ENCODE data around the gene GDAP2.

The GDAP2 gene

DNA sequence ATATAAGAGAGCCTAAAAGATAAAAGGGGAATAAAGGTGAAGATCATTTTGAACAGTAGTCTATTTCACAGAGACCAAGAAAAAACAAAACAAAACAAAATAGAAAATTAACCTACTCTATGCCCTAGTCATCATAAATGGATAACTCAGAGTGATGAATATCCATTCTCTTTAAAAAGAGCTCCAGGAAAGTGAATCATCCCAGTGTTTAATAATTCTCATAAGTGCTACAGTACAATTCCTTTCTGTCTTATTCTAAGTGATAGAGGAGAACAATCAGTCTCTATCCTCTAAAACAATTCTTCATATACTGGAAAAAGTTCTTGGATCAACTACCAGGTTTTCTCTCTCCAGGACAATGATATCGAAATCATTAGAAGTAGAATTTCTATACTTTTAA is 45.8 kb downstream of the GDAP2 start:
- Histone ChIP-seq H3K36me3 (ENCODE audit: control insufficient read depth in 1 of 2, insufficient read depth in 2 of 2, low read length in 2 of 2) (peaks cover 7 to 50% of the 10 kb centered on the region in 2 donors), H3K9ac (ENCODE audit: low read depth in 1 of 2, low read length in 2 of 2) (no peak overlapping the region), H3K27ac (ENCODE audit: low read depth, low read length) (no peak overlapping the region), H3K27me3 (ENCODE audit: control insufficient read depth in 1 of 2, insufficient read depth in 2 of 2, low read length in 2 of 2) (no peaks in the 10 kb centered on the region), H3K4me1 (ENCODE audit: control insufficient read depth in 1 of 2, insufficient read depth in 2 of 2, low read length in 2 of 2) (no peaks in the 10 kb centered on the region), H3K4me3 (ENCODE audit: low read depth in 1 of 2, low read length in 2 of 2) (no peak overlapping the region), H3K9me3 (ENCODE audit: control insufficient read depth in 1 of 2, low read length in 2 of 2) (no peaks in the 10 kb centered on the region)

DNA sequence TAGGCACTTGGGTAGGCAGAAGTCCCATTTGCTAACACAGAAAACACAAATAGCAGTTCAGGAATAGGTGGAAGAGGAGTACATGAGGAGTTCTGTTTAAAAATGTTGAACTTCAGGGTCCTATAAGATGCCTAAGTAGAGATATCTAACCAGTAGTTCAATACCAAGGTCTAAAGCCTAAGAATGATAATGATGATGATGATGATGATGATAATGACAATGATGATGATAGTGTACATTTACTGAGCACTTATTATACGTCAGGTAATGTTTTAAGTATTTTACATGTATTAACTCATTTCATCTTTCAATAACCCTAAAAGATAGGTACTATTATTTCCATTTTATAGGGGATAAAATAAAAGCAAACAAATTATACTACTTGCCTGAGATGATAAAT is 50.1 kb downstream of the GDAP2 start:
- no peaks in the 10 kb centered on the region for H3K4me1 ChIP-seq (ENCODE audit: control insufficient read depth in 1 of 2, insufficient read depth in 2 of 2, low read length in 2 of 2)
- peaks cover 36 to 82% of the 10 kb centered on the region in 2 donors for H3K36me3 ChIP-seq (ENCODE audit: control insufficient read depth in 1 of 2, insufficient read depth in 2 of 2, low read length in 2 of 2)
- no peaks in the 10 kb centered on the region for H3K9me3 ChIP-seq (ENCODE audit: control insufficient read depth in 1 of 2, low read length in 2 of 2)
- no peak overlapping the region for H3K9ac ChIP-seq (ENCODE audit: low read depth in 1 of 2, low read length in 2 of 2)
- H3K27me3 ChIP-seq (ENCODE audit: control insufficient read depth in 1 of 2, insufficient read depth in 2 of 2, low read length in 2 of 2), result no peaks in the 10 kb centered on the region
- no peak overlapping the region for H3K27ac ChIP-seq (ENCODE audit: low read depth, low read length)
- no peak overlapping the region for H3K4me3 ChIP-seq (ENCODE audit: low read depth in 1 of 2, low read length in 2 of 2)

DNA sequence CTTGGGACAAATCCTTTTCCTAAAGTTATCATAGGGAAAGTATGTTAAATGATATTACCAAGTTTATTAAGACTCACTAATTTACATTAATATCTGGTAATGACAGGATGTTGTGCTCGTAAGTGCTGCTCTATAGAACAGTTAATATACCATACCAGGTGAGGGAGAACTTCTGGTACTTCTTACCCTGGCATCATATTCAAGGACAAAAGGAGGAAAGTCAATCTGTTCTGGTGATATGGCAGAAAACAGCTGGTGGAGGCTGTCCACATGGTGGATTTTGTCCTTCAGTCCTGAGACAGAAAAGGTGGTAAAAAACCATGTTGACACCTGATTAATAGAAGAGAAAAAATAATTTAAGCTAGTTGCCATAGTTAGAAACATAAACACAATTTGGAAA is 51.6 kb downstream of the GDAP2 start:
- H3K9ac ChIP-seq (ENCODE audit: low read depth in 1 of 2, low read length in 2 of 2), result no peak overlapping the region

DNA sequence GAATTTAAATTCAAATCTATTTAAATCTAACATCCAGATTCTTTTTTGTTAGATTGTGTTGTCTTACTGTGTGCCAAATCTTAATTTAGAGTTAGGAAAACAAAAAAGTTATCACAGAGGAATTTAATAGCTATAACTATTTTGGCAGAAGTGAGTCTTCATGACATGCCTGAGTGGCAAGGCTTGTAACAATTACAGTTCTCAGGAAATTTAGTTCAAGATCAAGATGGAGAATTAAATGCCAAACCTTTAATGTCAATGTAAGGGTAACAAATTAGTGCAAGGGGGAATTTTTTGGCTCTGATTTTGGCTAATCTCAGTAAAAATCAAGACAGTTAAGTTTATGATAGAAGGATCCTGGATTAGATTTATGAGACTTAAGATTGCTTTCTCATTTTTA is 58.4 kb downstream of the GDAP2 start:
- no peaks in the 10 kb centered on the region for H3K9me3 ChIP-seq (ENCODE audit: control insufficient read depth in 1 of 2, low read length in 2 of 2)
- no peak overlapping the region for H3K9ac ChIP-seq (ENCODE audit: low read depth in 1 of 2, low read length in 2 of 2)
- H3K4me1 ChIP-seq (ENCODE audit: control insufficient read depth in 1 of 2, insufficient read depth in 2 of 2, low read length in 2 of 2), result no peaks in the 10 kb centered on the region
- H3K27me3 ChIP-seq (ENCODE audit: control insufficient read depth in 1 of 2, insufficient read depth in 2 of 2, low read length in 2 of 2), result no peaks in the 10 kb centered on the region
- peaks cover 37 to 54% of the 10 kb centered on the region in 2 donors for H3K36me3 ChIP-seq (ENCODE audit: control insufficient read depth in 1 of 2, insufficient read depth in 2 of 2, low read length in 2 of 2)
- H3K27ac ChIP-seq (ENCODE audit: low read depth, low read length), result no peak overlapping the region
- H3K4me3 ChIP-seq (ENCODE audit: low read depth in 1 of 2, low read length in 2 of 2), result no peak overlapping the region

More for the DNA sequence above, 51.6 kb downstream of the GDAP2 start:
- Histone ChIP-seq H3K27ac (ENCODE audit: low read depth, low read length) (no peak overlapping the region), H3K9me3 (ENCODE audit: control insufficient read depth in 1 of 2, low read length in 2 of 2) (no peaks in the 10 kb centered on the region), H3K36me3 (ENCODE audit: control insufficient read depth in 1 of 2, insufficient read depth in 2 of 2, low read length in 2 of 2) (peaks cover 36 to 77% of the 10 kb centered on the region in 2 donors), H3K4me3 (ENCODE audit: low read depth in 1 of 2, low read length in 2 of 2) (no peak overlapping the region), H3K27me3 (ENCODE audit: control insufficient read depth in 1 of 2, insufficient read depth in 2 of 2, low read length in 2 of 2) (no peaks in the 10 kb centered on the region), H3K4me1 (ENCODE audit: control insufficient read depth in 1 of 2, insufficient read depth in 2 of 2, low read length in 2 of 2) (no peaks in the 10 kb centered on the region)

DNA sequence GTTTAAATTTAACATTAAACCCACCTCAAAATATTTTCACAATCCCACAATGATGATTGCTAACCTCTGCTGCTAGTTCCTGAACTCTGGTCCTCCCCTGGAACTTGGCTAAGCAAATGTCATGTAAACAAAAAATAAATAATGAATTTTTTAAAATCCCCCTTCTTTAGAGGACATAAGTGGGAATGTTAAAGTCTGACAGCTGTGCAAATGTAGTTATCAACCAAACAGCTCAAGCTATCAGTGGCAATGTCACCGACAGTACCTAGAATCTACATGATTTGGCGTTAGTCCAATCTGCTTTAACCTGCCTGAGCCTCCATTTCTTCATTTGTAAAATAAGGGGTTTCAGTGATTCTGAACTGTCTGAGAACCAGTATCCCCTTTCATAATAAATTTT is 67.7 kb downstream of the GDAP2 start:
- Histone ChIP-seq H3K27me3 (ENCODE audit: control insufficient read depth in 1 of 2, insufficient read depth in 2 of 2, low read length in 2 of 2) (no peaks in the 10 kb centered on the region), H3K4me3 (ENCODE audit: low read depth in 1 of 2, low read length in 2 of 2) (no peak overlapping the region), H3K4me1 (ENCODE audit: control insufficient read depth in 1 of 2, insufficient read depth in 2 of 2, low read length in 2 of 2) (no peaks in the 10 kb centered on the region), H3K36me3 (ENCODE audit: control insufficient read depth in 1 of 2, insufficient read depth in 2 of 2, low read length in 2 of 2) (peaks cover 7 to 11% of the 10 kb centered on the region in 2 donors), H3K9me3 (ENCODE audit: control insufficient read depth in 1 of 2, low read length in 2 of 2) (no peaks in the 10 kb centered on the region), H3K27ac (ENCODE audit: low read depth, low read length) (no peak overlapping the region), H3K9ac (ENCODE audit: low read depth in 1 of 2, low read length in 2 of 2) (no peak overlapping the region)

DNA sequence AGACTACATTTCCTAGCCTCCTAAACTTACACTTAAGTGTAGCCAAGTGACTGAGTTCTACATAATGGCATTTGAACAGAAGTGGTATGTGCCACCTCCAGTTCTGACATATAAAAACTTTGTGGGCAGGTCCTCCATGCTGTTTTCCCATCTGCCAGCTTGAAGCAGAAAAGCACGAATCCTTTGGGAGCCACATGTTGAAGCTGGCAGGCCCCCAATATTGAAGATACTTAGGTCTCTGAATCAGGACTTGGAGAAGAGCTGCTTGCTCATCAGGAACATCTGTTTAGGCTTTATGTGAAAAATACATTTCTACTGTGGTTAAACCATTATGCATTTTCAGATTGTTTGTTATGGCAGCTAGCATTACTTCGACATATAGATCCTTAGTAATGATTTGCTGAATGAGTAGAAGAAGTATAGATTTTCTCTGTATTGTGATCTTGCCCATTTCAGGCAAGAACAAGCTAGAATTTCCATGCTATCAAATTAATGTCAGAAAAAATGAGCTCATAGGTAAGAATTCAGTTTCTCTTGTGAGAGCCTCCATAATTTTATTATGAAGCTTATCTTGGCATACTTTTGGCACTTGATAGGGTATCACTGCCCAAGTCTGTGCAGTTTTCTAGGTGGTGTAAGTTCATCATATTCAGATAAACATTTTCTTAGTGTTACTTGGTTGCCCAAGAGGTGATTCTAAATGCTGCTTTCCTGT is 68.4 kb downstream of the GDAP2 start:
- Histone ChIP-seq H3K9ac (ENCODE audit: low read depth in 1 of 2, low read length in 2 of 2) (no peak overlapping the region), H3K4me3 (ENCODE audit: low read depth in 1 of 2, low read length in 2 of 2) (no peak overlapping the region), H3K27ac (ENCODE audit: low read depth, low read length) (no peak overlapping the region), H3K36me3 (ENCODE audit: control insufficient read depth in 1 of 2, insufficient read depth in 2 of 2, low read length in 2 of 2) (peaks cover 2 to 5% of the 10 kb centered on the region in 2 donors), H3K9me3 (ENCODE audit: control insufficient read depth in 1 of 2, low read length in 2 of 2) (no peaks in the 10 kb centered on the region), H3K4me1 (ENCODE audit: control insufficient read depth in 1 of 2, insufficient read depth in 2 of 2, low read length in 2 of 2) (no peaks in the 10 kb centered on the region), H3K27me3 (ENCODE audit: control insufficient read depth in 1 of 2, insufficient read depth in 2 of 2, low read length in 2 of 2) (no peaks in the 10 kb centered on the region)

DNA sequence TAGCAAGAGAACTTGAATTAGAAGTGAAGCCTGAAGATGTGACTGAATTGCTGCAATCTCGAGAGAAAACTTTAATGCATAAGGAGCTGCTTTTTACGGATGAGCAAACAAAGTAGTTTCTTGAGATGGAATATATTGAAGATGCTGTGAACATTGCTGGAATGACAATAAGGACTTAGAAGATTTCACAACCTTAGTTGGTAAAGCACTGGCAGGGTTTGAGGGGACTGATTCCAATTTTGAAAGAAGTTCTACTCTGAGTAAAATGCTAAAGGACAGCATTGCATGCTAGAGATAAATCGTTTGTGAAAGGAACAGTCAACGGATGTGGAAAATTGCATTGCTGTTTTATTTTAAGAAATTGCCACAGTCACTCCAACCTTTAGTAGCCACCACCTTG is 69.5 kb downstream of the GDAP2 start:
- H3K9ac ChIP-seq (ENCODE audit: low read depth in 1 of 2, low read length in 2 of 2), result no peak overlapping the region
- no peaks in the 10 kb centered on the region for H3K9me3 ChIP-seq (ENCODE audit: control insufficient read depth in 1 of 2, low read length in 2 of 2)
- no peak overlapping the region for H3K4me3 ChIP-seq (ENCODE audit: low read depth in 1 of 2, low read length in 2 of 2)

DNA sequence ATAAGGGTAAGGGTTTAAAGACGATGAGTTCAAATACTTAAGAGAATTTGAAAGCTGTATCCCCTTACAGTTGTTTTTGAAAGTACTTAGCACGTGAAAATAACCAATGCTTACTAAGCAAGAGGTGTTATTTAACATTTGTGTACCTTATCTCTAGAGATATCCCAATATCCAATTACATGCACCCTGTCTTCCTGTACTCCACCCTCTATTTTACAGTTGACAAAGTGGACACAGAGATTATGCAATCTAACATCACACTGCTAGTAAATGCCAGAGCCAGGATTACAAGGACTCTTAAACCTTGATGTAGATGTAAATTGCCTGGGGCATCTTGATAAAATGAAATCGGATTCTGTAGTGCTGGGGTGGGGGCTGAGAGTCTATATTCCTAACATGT is 72.0 kb downstream of the GDAP2 start:
- no peak overlapping the region for H3K4me3 ChIP-seq (ENCODE audit: low read depth in 1 of 2, low read length in 2 of 2)
- H3K9me3 ChIP-seq (ENCODE audit: control insufficient read depth in 1 of 2, low read length in 2 of 2), result no peaks in the 10 kb centered on the region
- peaks cover 0 to 4% of the 10 kb centered on the region in 2 donors for H3K36me3 ChIP-seq (ENCODE audit: control insufficient read depth in 1 of 2, insufficient read depth in 2 of 2, low read length in 2 of 2)
- H3K27ac ChIP-seq (ENCODE audit: low read depth, low read length), result no peak overlapping the region
- H3K27me3 ChIP-seq (ENCODE audit: control insufficient read depth in 1 of 2, insufficient read depth in 2 of 2, low read length in 2 of 2), result no peaks in the 10 kb centered on the region
- H3K4me1 ChIP-seq (ENCODE audit: control insufficient read depth in 1 of 2, insufficient read depth in 2 of 2, low read length in 2 of 2), result no peaks in the 10 kb centered on the region
- H3K9ac ChIP-seq (ENCODE audit: low read depth in 1 of 2, low read length in 2 of 2), result no peak overlapping the region

More for the DNA sequence above, 69.5 kb downstream of the GDAP2 start:
- no peaks in the 10 kb centered on the region for H3K36me3 ChIP-seq (ENCODE audit: control insufficient read depth in 1 of 2, insufficient read depth in 2 of 2, low read length in 2 of 2)
- no peaks in the 10 kb centered on the region for H3K4me1 ChIP-seq (ENCODE audit: control insufficient read depth in 1 of 2, insufficient read depth in 2 of 2, low read length in 2 of 2)
- no peak overlapping the region for H3K27ac ChIP-seq (ENCODE audit: low read depth, low read length)
- no peaks in the 10 kb centered on the region for H3K27me3 ChIP-seq (ENCODE audit: control insufficient read depth in 1 of 2, insufficient read depth in 2 of 2, low read length in 2 of 2)

DNA sequence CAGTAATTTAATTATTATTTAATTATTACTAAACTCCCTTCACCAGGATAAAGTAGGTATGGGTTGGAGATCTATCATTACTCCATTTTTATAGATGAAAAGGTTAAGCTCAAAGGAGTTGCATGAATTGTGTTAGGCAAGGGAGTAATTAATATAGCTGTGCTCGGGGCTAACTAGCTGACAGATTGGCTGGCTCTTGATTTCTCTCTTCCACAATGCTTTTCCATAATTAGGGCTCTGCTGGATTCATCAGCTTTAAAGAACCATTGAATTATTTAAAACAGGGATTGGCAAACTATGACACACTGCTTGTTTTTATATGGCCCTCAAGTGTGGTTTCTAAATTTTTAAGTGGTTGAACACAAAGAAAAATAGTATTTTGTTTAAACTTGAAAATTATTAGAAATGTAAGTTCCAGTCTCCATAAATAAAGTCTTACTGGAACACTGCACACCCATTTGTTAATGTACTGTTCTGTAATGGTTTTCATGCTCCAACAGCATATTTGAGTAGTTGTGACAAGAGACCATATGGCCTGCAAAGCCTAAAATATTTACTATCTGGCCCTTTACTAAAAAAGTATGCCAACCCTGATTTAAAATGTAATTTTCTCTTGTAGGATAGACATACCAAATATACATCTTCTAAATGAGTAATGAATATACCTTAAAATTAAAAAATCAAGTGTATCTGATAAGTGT is 76.4 kb downstream of the GDAP2 start:
- no peaks in the 10 kb centered on the region for H3K9me3 ChIP-seq (ENCODE audit: control insufficient read depth in 1 of 2, low read length in 2 of 2)
- H3K36me3 ChIP-seq (ENCODE audit: control insufficient read depth in 1 of 2, insufficient read depth in 2 of 2, low read length in 2 of 2), result peaks cover 0 to 4% of the 10 kb centered on the region in 2 donors
- no peak overlapping the region for H3K27ac ChIP-seq (ENCODE audit: low read depth, low read length)
- no peak overlapping the region for H3K9ac ChIP-seq (ENCODE audit: low read depth in 1 of 2, low read length in 2 of 2)
- H3K4me3 ChIP-seq (ENCODE audit: low read depth in 1 of 2, low read length in 2 of 2), result no peak overlapping the region
- H3K4me1 ChIP-seq (ENCODE audit: control insufficient read depth in 1 of 2, insufficient read depth in 2 of 2, low read length in 2 of 2), result no peaks in the 10 kb centered on the region
- H3K27me3 ChIP-seq (ENCODE audit: control insufficient read depth in 1 of 2, insufficient read depth in 2 of 2, low read length in 2 of 2), result no peaks in the 10 kb centered on the region

DNA sequence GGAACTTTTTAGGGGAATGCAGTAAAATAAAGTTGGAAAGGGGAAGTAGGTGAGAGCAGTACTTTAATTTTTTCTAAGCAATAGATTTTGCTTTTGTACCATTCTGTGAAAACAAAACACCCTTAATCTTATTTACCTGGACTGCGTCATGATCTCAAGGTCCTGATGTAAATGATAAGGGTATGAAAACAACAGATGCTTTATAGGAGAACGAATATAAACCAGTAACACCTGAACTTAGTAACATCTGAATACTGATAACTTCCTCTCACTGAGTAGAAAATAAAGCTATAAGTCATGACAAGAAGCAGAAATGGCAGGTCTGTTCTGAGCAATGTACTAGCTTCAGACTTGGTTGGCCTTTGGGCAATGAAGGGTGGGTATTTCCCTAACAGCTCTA is 77.7 kb downstream of the GDAP2 start:
- H3K27ac ChIP-seq (ENCODE audit: low read depth, low read length), result no peak overlapping the region
- H3K4me1 ChIP-seq (ENCODE audit: control insufficient read depth in 1 of 2, insufficient read depth in 2 of 2, low read length in 2 of 2), result no peaks in the 10 kb centered on the region
- no peaks in the 10 kb centered on the region for H3K9me3 ChIP-seq (ENCODE audit: control insufficient read depth in 1 of 2, low read length in 2 of 2)
- no peaks in the 10 kb centered on the region for H3K27me3 ChIP-seq (ENCODE audit: control insufficient read depth in 1 of 2, insufficient read depth in 2 of 2, low read length in 2 of 2)
- no peak overlapping the region for H3K4me3 ChIP-seq (ENCODE audit: low read depth in 1 of 2, low read length in 2 of 2)
- peaks cover 0 to 4% of the 10 kb centered on the region in 2 donors for H3K36me3 ChIP-seq (ENCODE audit: control insufficient read depth in 1 of 2, insufficient read depth in 2 of 2, low read length in 2 of 2)
- H3K9ac ChIP-seq (ENCODE audit: low read depth in 1 of 2, low read length in 2 of 2), result no peak overlapping the region
